Liver (tissue), 9 donors: ENCODE data around the gene LIPJ. TPM values are rescaled to one million over a fixed set of nuclear protein-coding genes. Genes with fewer than 3 reads are reported as not detected.

Experiments used
- DNase-seq: peaks from one replicate; pipeline ENCODE4 v3.0.0-alpha.2; 2017; ENCODE audit warnings: low spot score
- H3K27ac ChIP-seq, 2 donors: one replicate each; pipeline ENCODE4 v1.7.0; 2013; ENCODE audit warnings: inconsistent platforms in 2 of 2, low read length in 2 of 2, control low read depth in 1 of 2, low read depth in 1 of 2, mild to moderate bottlenecking in 1 of 2
- H3K27me3 ChIP-seq, 4 donors: one replicate each; pipeline versions ENCODE4 v1.6.1 to v1.7.0; 2013; ENCODE audit warnings: low read length in 3 of 4, inconsistent platforms in 1 of 4, mild to moderate bottlenecking in 1 of 4, moderate library complexity in 1 of 4; ENCODE audit not compliant: control insufficient read depth in 4 of 4, insufficient read depth in 4 of 4
- H3K36me3 ChIP-seq, 4 donors: one replicate each; pipeline versions ENCODE4 v1.6.1 to v1.7.0; 2013; ENCODE audit warnings: low read length in 3 of 4, mild to moderate bottlenecking in 3 of 4, low read depth in 1 of 4, moderate library complexity in 1 of 4; ENCODE audit not compliant: control insufficient read depth in 4 of 4, insufficient read depth in 3 of 4
- H3K4me1 ChIP-seq, 4 donors: one replicate each; pipeline versions ENCODE4 v1.6.1 to v1.7.0; 2013; ENCODE audit warnings: low read length in 3 of 4, mild to moderate bottlenecking in 3 of 4, moderate library complexity in 1 of 4; ENCODE audit not compliant: control insufficient read depth in 4 of 4, insufficient read depth in 4 of 4
- H3K4me3 ChIP-seq, 3 donors: one replicate each; pipeline versions ENCODE4 v1.6.1 to v1.7.0; 2013; ENCODE audit warnings: low read length in 3 of 3, control low read depth in 1 of 3, low read depth in 1 of 3, mild to moderate bottlenecking in 1 of 3
- H3K9ac ChIP-seq, 2 donors: one replicate each; pipeline ENCODE4 v1.7.0; 2013; ENCODE audit warnings: low read length in 2 of 2, mild to moderate bottlenecking in 2 of 2, moderate library complexity in 2 of 2, control low read depth in 1 of 2, low read depth in 1 of 2
- H3K9me3 ChIP-seq, 4 donors: one replicate each; pipeline versions ENCODE4 v1.6.1 to v1.7.0; 2013; ENCODE audit warnings: low read length in 3 of 4; ENCODE audit not compliant: control insufficient read depth in 4 of 4
- CTCF ChIP-seq: fragments of 150-350 bp; IDR thresholded peaks from 2 replicates; pipeline ENCODE4 v1.5.1; 2017; ENCODE audit warnings: improper control_type of control experiment, low read depth, low read length; ENCODE audit not compliant: missing input control
- EGR1 ChIP-seq, 2 donors: IDR thresholded peaks; 2 replicates each; pipeline ENCODE4 v1.6.1; 2016 to 2018; ENCODE audit warnings: antibody characterized with exemption in 2 of 2, low read depth in 2 of 2
- FOXA2 ChIP-seq: IDR thresholded peaks from 2 replicates; pipeline ENCODE4 v1.6.1; 2016; ENCODE audit warnings: antibody characterized with exemption
- GABPA ChIP-seq, 2 donors: IDR thresholded peaks in 1 of 2; conservative IDR thresholded peaks in 1 of 2; 2 replicates each; pipeline ENCODE4 v1.6.1; 2016; ENCODE audit warnings: antibody characterized with exemption in 2 of 2, mild to moderate bottlenecking in 1 of 2, moderate library complexity in 1 of 2
- HNF4A ChIP-seq, 2 donors: conservative IDR thresholded peaks; 2 replicates each; pipeline ENCODE4 v1.6.1; 2016; ENCODE audit warnings: antibody characterized with exemption in 2 of 2, mild to moderate bottlenecking in 2 of 2
- HNF4G ChIP-seq: IDR thresholded peaks from 2 replicates; pipeline ENCODE4 v1.6.1; 2016; ENCODE audit warnings: antibody characterized with exemption
- JUND ChIP-seq, 2 donors: IDR thresholded peaks; 2 replicates each; pipeline ENCODE4 v1.6.1; 2016; ENCODE audit warnings: antibody characterized with exemption in 2 of 2
- NR2F2 ChIP-seq: IDR thresholded peaks from 2 replicates; pipeline ENCODE4 v1.6.1; 2016; ENCODE audit warnings: antibody characterized with exemption
- RAD21 ChIP-seq, 2 donors: IDR thresholded peaks; 2 replicates each; pipeline ENCODE4 v1.6.1; 2016; ENCODE audit warnings: antibody characterized with exemption in 2 of 2, mild to moderate bottlenecking in 2 of 2
- RXRA ChIP-seq, 2 donors: IDR thresholded peaks; 2 replicates each; pipeline ENCODE4 v1.6.1; 2017 to 2018; ENCODE audit warnings: antibody characterized with exemption in 2 of 2, mild to moderate bottlenecking in 1 of 2
- SP1 ChIP-seq: IDR thresholded peaks from 2 replicates; pipeline ENCODE4 v1.6.1; 2018; ENCODE audit warnings: antibody characterized with exemption, mild to moderate bottlenecking
- TAF1 ChIP-seq: conservative IDR thresholded peaks from 2 replicates; pipeline ENCODE4 v1.6.1; 2016; ENCODE audit warnings: antibody characterized with exemption, mild to moderate bottlenecking
- YY1 ChIP-seq: IDR thresholded peaks from 2 replicates; pipeline ENCODE4 v1.6.1; 2016; ENCODE audit warnings: antibody characterized with exemption, mild to moderate bottlenecking
- ZBTB33 ChIP-seq: IDR thresholded peaks from 2 replicates; pipeline ENCODE4 v1.6.1; 2016; ENCODE audit warnings: antibody characterized with exemption
- WGBS: extraction: QIAGEN DNeasy Blood & Tissue Kit; methylation state at CpG from one replicate; pipeline ENCODE4 v1.1.7; 2013; 5-methylcytosine and 5-hydroxymethylcytosine counted together
- polyA plus RNA-seq, 2 donors: library from polyadenylated mRNA; stranded (reverse) in 1 of 2; unstranded in 1 of 2; fragments of 200-250 nt in 1 of 2; fragments of >200 nt in 1 of 2; fragmentation: Nextera tagmentation in 1 of 2; extraction: Ambion mirVana in 1 of 2; gene quantifications; one replicate each; pipeline versions ENCODE4 v1.2.1 to v1.2.3, GENCODE V29; 2013 to 2015
- total RNA-seq, 2 donors: library from RNA; depleted of rRNA; stranded (reverse); fragments of >200 nt; gene quantifications; one replicate each; pipeline ENCODE4 v1.2.3, GENCODE V29; 2014
- TF ChIP-seq, protein P1 (sequence below): IDR thresholded peaks from 2 replicates; pipeline ENCODE4 v1.6.1; 2016; ENCODE audit warnings: antibody characterized with exemption
- TF ChIP-seq, protein P2 (sequence below): IDR thresholded peaks from 2 replicates; pipeline ENCODE4 v1.6.1; 2016; ENCODE audit warnings: antibody characterized with exemption, mild to moderate bottlenecking
- TF ChIP-seq, protein P3 (sequence below): IDR thresholded peaks from 2 replicates; pipeline ENCODE4 v1.6.1; 2016; ENCODE audit warnings: antibody characterized with exemption
- donor health status: healthy.
- donor health status: healthy.
- donor health status: healthy.
- donor health status: healthy.
- donor health status: healthy.

Gene LIPJ
- total and polyA plus RNA-seq, 4 donors = 0.01 to 0.17 (median 0.11) TPM; not detected in 1

GRCh38 chr10:88620441-88620840 lies 33.9 kb downstream of the LIPJ start:
- no peak overlapping the region for H3K27ac ChIP-seq
- peaks cover 0 to 4% (median 0%) of the 10 kb centered on the region in 4 donors for H3K9me3 ChIP-seq
- no peak for TF ChIP-seq JUND (IDR thresholded peaks at IDR 0.05)
- no peak for TF ChIP-seq NR2F2
- TF ChIP-seq YY1 = no peak
- no peak for TF ChIP-seq GABPA (IDR thresholded peaks at IDR 0.05 in 1 of 2, conservative IDR thresholded peaks at IDR 0.05 in 1 of 2)
- TF ChIP-seq TAF1 = no peak
- TF ChIP-seq HNF4G = no peak
- TF ChIP-seq SP1 = no peak
- no peak for TF ChIP-seq HNF4A (conservative IDR thresholded peaks at IDR 0.05)
- no peak for TF ChIP-seq FOXA2
- no peak for TF ChIP-seq ZBTB33
- TF ChIP-seq, protein P1, sequence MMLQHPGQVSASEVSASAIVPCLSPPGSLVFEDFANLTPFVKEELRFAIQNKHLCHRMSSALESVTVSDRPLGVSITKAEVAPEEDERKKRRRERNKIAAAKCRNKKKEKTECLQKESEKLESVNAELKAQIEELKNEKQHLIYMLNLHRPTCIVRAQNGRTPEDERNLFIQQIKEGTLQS = no peak
- TF ChIP-seq CTCF = no peak
- TF ChIP-seq, protein P2, sequence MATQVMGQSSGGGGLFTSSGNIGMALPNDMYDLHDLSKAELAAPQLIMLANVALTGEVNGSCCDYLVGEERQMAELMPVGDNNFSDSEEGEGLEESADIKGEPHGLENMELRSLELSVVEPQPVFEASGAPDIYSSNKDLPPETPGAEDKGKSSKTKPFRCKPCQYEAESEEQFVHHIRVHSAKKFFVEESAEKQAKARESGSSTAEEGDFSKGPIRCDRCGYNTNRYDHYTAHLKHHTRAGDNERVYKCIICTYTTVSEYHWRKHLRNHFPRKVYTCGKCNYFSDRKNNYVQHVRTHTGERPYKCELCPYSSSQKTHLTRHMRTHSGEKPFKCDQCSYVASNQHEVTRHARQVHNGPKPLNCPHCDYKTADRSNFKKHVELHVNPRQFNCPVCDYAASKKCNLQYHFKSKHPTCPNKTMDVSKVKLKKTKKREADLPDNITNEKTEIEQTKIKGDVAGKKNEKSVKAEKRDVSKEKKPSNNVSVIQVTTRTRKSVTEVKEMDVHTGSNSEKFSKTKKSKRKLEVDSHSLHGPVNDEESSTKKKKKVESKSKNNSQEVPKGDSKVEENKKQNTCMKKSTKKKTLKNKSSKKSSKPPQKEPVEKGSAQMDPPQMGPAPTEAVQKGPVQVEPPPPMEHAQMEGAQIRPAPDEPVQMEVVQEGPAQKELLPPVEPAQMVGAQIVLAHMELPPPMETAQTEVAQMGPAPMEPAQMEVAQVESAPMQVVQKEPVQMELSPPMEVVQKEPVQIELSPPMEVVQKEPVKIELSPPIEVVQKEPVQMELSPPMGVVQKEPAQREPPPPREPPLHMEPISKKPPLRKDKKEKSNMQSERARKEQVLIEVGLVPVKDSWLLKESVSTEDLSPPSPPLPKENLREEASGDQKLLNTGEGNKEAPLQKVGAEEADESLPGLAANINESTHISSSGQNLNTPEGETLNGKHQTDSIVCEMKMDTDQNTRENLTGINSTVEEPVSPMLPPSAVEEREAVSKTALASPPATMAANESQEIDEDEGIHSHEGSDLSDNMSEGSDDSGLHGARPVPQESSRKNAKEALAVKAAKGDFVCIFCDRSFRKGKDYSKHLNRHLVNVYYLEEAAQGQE = no peak
- TF ChIP-seq RAD21 (IDR thresholded peaks at IDR 0.05) = no peak
- TF ChIP-seq RXRA (IDR thresholded peaks at IDR 0.05) = no peak
- TF ChIP-seq, protein P3, sequence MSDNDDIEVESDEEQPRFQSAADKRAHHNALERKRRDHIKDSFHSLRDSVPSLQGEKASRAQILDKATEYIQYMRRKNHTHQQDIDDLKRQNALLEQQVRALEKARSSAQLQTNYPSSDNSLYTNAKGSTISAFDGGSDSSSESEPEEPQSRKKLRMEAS = no peak
- TF ChIP-seq EGR1 (IDR thresholded peaks at IDR 0.05; ENCODE audit: low read depth in 2 of 2) = no peak
- whole genome bisulfite sequencing = 76% methylated on average over 1 of the region's 1 CpG
- no peaks in the 10 kb centered on the region for H3K27me3 ChIP-seq
- no peaks in the 10 kb centered on the region for H3K36me3 ChIP-seq
- DNase-seq = no peak
- no peak overlapping the region for H3K4me3 ChIP-seq
- H3K9ac ChIP-seq = no peak overlapping the region
- H3K4me1 ChIP-seq = peaks cover 0 to 17% (median 10%) of the 10 kb centered on the region in 4 donors
